Measurements from ENCODE around the gene FAM200B.

- TF ChIP-seq CREB1 (CRISPR knock-in tag; IDR thresholded peaks at IDR 0.05; ENCODE audit: low read depth) (no peak), CTCF (conservative IDR thresholded peaks at IDR 0.05; ENCODE audit: low read depth in 2 of 2) (no peak)
These were observed 28.2 kb upstream of the FAM200B start for GRCh38 chr4:15653420-15653819.

Measured in GM23338 (cell line).